GOT3 (cell line): ENCODE data around the gene RCSD1.

ENCODE experiments used
- DNase-seq: peaks from one replicate; lab custom pipeline; 2025; ENCODE audit warnings: mixed read lengths; lab: John Stamatoyannopoulos, UW

RCSD1 gene

GRCh38 chr1:167641786-167642500 is 11.9 kb downstream of the RCSD1 start:
- no peak for DNase-seq

- no peak for DNase-seq
These were observed 12.4 kb downstream of the RCSD1 start for GRCh38 chr1:167642501-167642826.

DNA sequence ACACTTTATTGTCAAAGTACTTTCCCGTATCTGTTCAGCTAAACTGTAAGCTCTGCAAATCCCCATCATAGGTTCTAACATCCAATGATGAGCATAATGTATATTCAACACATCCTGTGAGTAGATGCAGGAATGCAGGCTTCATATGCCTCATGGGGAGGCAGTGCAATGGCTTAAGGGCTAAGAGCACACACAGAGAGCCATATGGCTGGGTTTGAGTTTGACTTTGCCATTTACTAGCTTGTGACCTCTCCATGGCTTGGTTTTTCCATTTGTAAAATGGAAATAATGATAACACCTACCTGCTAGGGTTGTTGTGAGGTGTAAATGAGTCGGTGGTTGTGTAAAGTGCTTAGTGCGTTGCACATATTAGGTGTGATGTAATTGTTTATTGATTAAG is 13.4 kb downstream of the RCSD1 start:
- no peak for DNase-seq

DNA sequence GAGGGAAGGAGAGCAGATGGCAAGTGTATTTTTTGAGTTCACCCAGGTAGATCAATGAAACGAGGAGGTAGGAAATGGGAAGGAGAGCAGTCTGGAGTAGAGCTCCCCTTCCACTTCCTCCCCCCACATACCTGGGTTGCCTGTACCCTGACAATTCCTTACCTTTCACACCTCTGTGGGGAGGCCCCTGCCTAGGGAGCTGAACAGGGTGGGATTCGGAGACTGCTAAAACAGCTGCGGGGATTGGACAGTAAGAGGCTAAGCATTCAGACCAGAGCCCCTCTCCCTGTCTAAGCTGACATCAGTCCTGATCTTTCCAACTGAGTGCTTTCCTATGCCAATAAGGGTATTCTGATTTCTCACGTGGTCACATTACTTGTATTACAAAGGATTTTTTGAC is 14.5 kb downstream of the RCSD1 start:
- no peak for DNase-seq

GRCh38 chr1:167645140-167645541 is 15.1 kb downstream of the RCSD1 start:
- no peak for DNase-seq

GRCh38 chr1:167645625-167646414 is 15.8 kb downstream of the RCSD1 start:
- no peak for DNase-seq

- DNase-seq = no peak
These were observed 18.3 kb downstream of the RCSD1 start for GRCh38 chr1:167648252-167648849.

DNA sequence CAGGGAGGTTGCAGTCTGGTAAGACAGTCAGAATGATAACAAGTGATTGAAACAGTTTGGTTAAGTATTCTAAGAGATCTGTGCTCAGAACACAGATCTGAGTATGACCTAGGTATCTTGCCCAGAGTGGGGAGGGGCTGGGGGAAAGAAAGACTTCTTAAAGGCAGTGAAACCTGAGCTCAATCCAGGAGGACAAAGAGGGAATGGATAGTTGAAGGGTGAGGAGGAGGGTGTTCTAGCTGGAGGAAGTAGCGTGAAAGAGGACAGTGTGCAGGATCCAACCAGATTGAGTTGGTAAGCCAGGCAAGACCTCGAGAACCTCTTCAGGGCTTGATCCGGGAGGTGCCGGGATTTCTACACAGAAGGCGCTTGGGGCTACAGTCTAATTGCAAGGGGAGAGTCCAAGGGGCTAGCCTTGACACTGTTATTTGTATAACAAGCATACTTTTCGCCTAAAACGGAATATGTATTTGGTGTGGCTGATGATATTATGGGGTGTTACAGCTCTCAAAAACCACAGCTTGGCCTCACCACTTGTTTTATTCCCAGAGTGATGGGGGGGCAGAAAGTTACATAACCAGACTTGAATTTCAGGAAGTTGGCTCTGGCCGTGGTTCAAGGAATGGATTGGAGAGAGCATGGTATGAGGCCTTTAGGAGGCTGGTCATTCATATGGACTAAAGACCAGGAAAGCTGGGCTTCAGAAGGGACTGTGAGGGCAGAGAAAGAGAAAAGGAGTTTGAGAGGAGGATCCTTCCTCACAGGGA is 19.1 kb downstream of the RCSD1 start:
- no peak for DNase-seq

DNA sequence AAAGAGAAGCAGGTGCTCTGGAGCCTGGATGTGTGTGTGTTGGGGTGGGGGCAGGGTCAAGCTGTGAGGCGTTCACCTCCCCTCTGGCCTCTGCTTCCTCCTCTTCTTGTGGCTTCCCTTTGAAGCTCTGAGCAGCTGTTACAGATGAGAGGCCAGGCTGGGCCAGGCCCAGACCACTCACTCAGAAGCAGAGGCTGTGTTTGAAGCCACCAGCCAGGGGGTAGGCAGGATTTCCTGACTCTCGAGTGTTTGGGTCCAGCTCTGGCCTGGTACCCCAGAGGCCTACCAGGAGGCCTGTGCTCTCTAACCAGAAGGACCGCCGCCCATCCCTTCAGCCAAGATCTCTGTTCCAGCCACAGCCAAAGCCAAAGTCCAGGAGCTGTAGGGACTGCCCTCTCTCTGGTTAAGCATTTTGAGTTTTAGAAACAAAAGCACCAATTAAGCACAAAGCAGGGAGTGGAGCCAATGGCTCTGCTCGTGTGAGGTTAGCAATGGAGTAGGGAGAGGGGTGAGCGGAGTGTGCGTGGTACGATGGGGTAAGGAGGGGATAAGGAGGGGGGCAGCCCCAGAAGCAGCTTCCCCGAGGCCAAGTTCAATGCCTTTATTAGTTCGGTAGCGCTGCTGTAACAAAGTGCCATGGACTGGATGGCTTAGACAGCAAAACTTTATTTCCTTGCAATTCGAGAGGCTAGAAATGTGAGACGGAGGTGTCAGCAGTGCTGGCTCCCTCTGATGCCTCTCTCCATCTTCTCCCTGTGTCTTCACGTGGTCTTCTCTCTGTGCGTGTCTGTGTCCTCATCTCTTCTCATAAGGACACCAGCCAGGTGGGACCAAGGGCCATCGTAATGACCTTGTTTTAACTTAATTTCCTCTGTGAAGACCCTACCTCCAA is 20.5 kb downstream of the RCSD1 start:
- DNase-seq = no peak

DNA sequence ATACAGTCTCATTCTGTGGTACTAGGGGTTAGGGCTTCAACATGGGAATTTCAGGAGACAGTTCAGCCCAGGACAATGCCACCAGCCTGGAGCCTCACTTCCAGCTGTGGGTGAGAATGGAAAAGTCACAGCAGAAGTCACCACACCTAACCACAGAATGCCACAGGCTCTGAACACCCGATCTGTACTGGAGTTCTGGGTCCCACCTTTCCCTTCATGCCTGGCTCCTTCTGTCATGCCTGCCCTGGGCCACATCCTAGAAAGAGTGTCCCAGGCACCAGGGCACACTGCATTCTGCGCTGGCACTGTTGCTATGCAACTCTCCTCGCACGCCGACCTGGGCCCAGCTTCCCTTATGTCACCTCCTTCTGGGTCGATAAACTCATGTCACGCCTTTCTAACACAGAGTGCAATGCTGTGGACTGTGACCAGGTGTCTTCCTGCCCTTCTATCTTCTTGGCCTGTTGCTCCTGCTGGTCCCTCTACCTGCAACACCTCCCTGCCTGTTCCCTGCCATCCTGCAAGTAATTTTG is 21.2 kb downstream of the RCSD1 start:
- no peak for DNase-seq

- no peak for DNase-seq
These were observed 25.0 kb downstream of the RCSD1 start for GRCh38 chr1:167654975-167655575.

GRCh38 chr1:167656657-167657056 is 26.6 kb downstream of the RCSD1 start:
- no peak for DNase-seq

- DNase-seq = no peak
These were observed 28.7 kb downstream of the RCSD1 start for GRCh38 chr1:167658574-167659328.

DNA sequence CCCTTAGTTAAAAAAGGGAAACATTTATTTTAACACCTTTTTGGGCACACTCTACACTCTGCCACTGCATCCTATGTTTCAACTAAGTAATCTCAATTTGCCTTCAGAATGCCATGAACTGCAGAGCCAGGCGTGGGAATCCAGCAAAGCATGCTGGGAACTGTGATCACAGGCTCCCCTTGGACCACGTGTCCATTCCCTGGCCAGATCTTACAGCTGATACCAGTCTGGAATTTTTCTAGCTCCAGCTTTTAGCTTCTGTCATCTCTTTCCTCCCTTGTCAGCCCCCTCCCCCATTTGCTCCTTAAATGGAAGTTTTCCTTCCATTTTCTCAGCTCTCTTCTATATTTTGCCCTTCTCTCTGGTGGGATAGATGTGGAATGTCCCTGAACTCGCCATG is 29.4 kb downstream of the RCSD1 start:
- no peak for DNase-seq

- DNase-seq = no peak
These were observed 29.8 kb downstream of the RCSD1 start for GRCh38 chr1:167659881-167660280.

DNA sequence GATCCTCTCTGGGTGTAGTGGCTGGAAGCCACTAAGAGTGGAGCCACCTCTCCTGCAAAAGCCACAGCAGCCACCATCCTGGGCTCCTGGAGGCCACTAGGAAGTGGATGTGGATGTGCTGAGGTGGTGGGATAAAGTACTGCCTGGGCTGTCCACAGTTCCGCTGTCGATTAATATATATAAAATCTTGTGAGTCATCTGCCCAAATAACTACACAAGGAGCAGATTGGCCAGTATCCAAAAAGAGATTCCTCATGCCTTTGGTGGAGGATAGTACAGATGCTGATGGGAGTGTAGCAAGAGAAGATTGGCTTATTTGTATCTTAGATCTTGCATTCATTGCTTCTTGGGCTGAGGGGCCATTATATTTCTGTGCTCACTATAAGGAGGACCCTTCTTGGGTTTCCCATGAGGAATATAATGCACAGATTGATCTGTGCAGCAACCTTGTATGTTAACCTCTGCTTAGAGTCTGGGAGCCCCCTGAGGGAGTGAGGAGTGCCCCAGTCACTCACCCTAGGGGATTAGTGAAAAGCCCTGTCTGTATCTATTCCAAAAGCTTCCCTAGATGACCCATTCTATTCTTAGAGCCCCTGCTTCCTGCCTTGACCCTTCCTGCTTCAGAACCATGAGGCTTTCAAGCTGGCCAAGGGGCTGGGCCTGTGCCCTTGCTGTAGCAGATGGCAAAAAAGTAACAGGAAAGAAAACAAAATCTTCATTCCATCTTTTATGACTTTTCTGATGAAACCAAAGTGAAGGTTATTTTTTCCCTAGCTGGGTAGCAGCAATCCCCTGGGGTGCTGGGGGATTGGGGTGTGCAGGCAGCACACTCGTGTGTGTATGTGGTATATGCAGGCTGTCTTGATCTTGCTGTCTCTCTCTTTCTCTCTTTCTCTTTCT is 31.7 kb downstream of the RCSD1 start:
- no peak for DNase-seq

DNA sequence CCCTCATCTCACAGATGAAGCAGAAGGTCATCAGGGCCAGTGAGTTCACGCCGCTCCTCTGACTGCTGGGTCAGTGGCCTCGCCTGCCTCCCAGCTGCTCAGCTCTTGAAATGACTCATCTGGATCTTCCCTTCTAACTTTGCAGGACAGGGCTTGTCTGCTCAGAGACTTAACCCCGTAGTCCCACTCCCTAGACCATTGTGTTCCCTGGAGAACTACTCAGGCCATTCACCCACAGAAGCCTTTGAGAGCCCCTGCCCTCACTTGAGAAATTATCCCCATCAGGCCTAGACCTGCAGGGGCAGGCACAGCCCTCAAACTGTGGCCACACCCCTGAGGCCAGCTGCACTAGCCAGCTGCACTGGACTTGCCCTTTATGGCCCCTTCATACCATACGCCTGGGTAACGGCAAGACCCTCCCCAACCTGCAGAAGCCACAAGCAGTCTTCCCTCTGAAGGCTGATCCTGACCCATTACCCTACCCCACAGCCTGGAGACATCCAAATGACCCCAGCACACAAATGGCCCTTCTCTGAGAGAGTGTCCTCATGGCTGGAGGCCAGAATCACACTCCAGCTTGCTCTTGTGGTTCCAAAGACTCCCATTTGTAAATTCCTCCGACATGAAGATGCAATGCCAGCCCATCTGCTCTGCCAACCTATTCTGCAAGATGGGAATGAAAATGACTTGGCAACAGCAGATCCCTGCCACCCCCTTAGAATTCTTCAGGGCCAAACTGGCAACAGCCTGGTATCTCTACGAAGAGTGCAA is 33.2 kb downstream of the RCSD1 start:
- DNase-seq = no peak

GRCh38 chr1:167665469-167665868 is 35.4 kb downstream of the RCSD1 start:
- DNase-seq = no peak
